ENCODE measurements around the gene WDTC1. TPM values are rescaled to one million over a fixed set of nuclear protein-coding genes. Genes with fewer than 3 reads are reported as not detected.
"Not testable (repeated sequence)": the region's sequence is repeated elsewhere in the genome, so short reads cannot be mapped to it uniquely, and the experiment has no call there.

The WDTC1 gene
- total RNA-seq, 1 donor from 2014 or later, result 18.3 TPM

GRCh38 chr1:27246194-27246593 lies 11.8 kb downstream of the WDTC1 start:
- no peak for DNase-seq (ENCODE audit: low read depth, low spot score)

DNA sequence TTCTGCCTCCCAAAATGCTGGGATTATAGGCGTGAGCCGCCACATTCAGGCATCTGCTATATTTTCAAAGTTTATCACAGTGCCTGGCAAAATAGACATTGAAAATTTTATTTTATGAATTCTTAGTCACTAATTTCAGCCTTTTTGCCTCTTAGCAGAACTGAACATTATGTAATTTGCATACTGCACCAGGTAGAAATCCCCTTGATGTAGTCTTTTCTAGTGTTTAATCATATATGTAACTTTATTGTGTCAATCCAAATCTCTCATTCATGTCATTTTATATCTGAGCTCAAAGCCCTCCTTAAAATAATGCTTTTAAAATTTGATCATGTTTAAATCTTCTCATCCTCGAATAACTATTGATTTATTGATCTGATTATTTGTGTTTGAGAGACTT lies 19.2 kb downstream of the WDTC1 start:
- no peak for DNase-seq (ENCODE audit: low read depth, low spot score)

- DNase-seq (ENCODE audit: low read depth, low spot score), result no peak
Observed at GRCh38 chr1:27255136-27255535, 20.7 kb downstream of the WDTC1 start.

GRCh38 chr1:27257155-27257554 lies 22.7 kb downstream of the WDTC1 start:
- no peak for DNase-seq (ENCODE audit: low read depth, low spot score)

- no peak for DNase-seq (ENCODE audit: low read depth, low spot score)
Observed at GRCh38 chr1:27258598-27258997, 24.2 kb downstream of the WDTC1 start.

- DNase-seq (ENCODE audit: low read depth, low spot score), result no peak
Observed at GRCh38 chr1:27267153-27267552, 32.7 kb downstream of the WDTC1 start.

DNA sequence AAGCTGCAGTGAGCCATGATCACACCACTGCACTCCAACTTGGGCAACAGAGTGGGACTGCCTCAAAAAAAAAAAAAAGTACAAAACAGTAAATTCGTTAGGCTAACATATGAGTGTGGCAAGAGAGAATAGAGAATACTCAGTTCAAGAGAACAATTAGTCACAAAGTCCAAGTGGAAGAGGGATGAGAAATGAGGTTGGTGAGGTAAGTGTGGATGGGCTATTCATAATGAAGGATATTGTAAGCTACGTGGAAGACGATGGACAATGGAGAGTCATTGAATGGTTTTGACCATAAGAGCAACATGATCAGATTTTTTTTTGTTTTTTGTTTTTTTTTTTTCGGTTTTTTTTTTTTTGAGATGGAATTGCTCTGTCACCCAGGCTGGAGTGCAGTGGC lies 34.8 kb downstream of the WDTC1 start:
- no peak for DNase-seq (ENCODE audit: low read depth, low spot score)

GRCh38 chr1:27274204-27274603 lies 39.8 kb downstream of the WDTC1 start:
- no peak for DNase-seq (ENCODE audit: low read depth, low spot score)

DNA sequence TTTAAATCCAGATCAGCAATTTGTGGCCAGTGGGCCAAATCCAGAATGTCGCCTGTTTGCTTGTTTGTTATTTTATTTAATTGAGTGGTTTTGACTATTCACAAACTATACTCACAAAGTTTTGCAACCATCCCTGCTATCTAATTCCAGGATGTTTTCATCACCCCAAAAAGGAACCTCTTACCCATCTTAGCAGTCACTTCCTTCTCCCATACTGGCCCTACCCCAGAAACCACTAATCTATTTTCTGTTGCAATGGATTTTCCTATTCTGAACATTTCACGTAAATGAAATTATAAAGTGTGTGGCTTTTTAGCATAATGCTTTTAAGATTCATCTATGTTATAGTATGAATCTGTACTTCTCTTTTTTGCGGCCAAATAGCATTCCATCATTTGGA lies 41.3 kb downstream of the WDTC1 start:
- DNase-seq (ENCODE audit: low read depth, low spot score), result no peak

DNA sequence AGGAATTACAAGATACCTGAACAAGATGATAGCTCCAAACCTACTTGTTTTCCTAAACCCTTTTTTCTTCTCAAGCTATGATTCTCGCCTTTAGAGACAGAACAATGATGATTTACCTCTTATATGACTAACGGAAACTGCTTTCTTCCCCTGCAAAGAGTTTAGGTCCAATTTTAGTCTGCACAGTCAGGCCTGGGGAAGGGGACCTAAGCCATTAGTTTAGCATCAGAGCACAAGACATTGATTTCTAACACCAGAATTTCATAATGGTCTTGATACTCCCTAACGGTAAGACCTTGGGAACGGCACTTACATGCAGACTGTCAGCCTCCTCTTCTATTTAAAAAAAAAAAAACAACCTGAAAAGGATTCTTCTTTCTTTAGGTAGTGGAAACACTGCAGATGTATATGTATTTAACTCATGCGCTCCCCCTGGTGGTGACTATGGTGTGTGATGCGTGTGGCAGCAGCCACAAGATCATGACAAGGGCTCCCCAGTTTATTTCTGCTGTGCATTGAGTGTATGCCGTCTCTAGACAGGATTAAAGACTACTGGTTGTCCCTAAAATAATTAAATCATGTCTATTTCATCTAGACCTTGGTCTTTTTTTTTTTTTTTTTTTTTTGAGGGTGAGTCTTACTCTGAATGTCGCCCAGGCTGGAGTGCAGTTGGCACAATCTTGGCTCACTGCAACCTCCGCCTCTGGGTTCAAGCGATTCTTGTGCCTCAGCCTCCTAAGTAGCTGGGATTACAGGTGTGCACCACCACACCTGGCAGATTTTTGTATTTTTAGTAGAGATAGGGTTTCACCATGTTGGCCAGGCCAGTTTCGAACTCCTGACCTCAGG lies 50.2 kb downstream of the WDTC1 start:
- peak; percentile 35 for DNase-seq (ENCODE audit: low read depth, low spot score)

GRCh38 chr1:27285274-27285660 lies 50.8 kb downstream of the WDTC1 start:
- no peak for DNase-seq (ENCODE audit: low read depth, low spot score)

GRCh38 chr1:27285821-27286220 lies 51.4 kb downstream of the WDTC1 start:
- DNase-seq (ENCODE audit: low read depth, low spot score), result not testable (repeated sequence)

DNA sequence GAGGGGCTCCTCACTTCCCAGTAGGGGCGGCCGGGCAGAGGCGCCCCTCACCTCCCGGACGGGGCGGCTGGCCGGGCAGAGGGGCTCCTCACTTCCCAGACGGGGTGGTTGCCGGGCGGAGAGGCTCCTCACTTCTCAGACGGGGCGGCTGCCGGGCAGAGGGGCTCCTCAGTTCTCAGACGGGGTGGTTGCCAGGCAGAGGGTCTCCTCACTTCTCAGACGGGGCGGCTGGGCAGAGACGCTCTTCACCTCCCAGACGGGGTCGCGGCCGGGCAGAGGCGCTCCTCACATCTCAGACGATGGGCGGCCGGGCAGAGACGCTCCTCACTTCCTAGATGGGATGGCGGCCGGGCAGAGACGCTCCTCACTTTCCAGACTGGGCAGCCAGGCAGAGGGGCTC lies 54.7 kb downstream of the WDTC1 start:
- DNase-seq (ENCODE audit: low read depth, low spot score), result not testable (repeated sequence)

- no peak for DNase-seq (ENCODE audit: low read depth, low spot score)
Observed at GRCh38 chr1:27290581-27290980, 56.1 kb downstream of the WDTC1 start.

DNA sequence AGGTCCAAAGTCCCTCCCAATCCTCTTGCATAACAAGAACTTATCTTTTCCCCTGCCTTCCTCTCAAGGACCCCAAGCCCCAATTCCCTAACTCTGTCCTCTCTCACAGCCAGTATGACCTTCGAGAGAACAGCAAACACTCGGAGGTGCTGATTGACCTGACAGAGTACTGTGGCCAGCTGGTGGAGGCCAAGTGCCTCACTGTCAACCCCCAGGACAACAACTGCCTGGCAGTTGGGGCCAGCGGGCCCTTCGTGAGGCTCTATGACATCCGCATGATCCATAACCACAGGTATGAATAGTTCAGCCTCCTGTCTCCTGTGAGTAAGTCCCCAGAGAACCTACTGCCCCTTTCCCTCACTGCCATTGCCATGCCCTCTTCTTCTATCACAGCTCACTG lies 57.7 kb downstream of the WDTC1 start:
- DNase-seq (ENCODE audit: low read depth, low spot score), result no peak

DNA sequence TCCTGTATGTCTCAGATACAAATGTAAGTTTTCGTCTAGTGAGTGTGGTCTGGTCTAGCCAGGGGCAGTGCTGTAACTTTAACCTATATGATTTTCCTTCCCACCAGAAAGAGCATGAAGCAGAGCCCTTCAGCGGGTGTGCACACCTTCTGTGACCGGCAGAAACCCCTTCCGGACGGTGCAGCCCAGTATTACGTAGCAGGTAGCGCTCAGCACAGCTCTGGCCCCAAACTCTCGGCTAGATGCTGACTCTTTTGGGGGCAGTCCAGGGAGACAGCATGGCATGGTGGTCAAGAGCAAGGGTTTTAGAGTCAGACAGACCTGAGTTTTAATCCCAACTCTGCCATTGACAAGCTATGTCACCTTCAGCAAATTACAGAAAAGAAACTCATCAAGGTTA lies 59.5 kb downstream of the WDTC1 start:
- DNase-seq (ENCODE audit: low read depth, low spot score), result no peak

- peak; percentile 8 for DNase-seq (ENCODE audit: low read depth, low spot score)
Observed at GRCh38 chr1:27296773-27297291, 62.4 kb downstream of the WDTC1 start.

DNA sequence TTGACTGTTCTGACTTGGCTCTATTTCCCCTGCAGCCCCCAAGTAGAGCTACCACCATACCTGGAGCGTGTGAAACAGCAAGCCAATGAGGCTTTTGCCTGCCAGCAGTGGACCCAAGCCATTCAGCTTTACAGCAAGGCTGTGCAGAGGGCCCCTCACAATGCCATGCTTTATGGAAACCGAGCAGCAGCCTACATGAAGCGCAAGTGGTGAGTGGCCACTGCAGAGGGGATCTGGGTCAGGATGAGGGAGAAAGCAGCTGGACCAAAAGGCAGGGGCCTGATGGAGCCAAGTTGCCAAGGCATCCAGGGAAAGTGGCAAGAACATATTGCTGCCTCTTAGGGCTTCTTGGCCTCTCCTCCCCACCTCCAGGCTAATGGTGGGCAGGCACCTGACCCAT lies 63.5 kb downstream of the WDTC1 start:
- DNase-seq (ENCODE audit: low read depth, low spot score), result no peak

GRCh38 chr1:27298632-27299384 lies 64.4 kb downstream of the WDTC1 start:
- DNase-seq (ENCODE audit: low read depth, low spot score), result no peak

- peak; percentile 11 for DNase-seq (ENCODE audit: low read depth, low spot score)
Observed at GRCh38 chr1:27299385-27300271, 65.2 kb downstream of the WDTC1 start.

- DNase-seq (ENCODE audit: low read depth, low spot score), result peak; percentile 54
Observed at GRCh38 chr1:27300341-27301051, 66.1 kb downstream of the WDTC1 start.
